ENCODE data around the gene DBF4B. TPM values are rescaled to one million over a fixed set of nuclear protein-coding genes. Genes with fewer than 3 reads are reported as not detected.

Gene DBF4B
- total and polyA plus RNA-seq, 10 of the 15 experiments (the other 5 are each of a cell fraction or from before 2014, with no cell fraction given) = 2.4 to 24.6 (median 16.9) TPM

- ATAC-seq (peak; percentile 21), FAIRE-seq (no peak), DNase-seq (ENCODE audit: low read depth, low spot score) (no peak)
- Histone ChIP-seq H3K27me3 (replicated peaks in 1 of 2; ENCODE audit: control insufficient read depth in 2 of 2, insufficient read depth in 2 of 2, low read length in 1 of 2) (no peaks in the 10 kb centered on the region; a peak in 1 of 4 replicates), H3K4me1 (ENCODE audit: control insufficient read depth, insufficient read depth, low read length) (peaks cover 6% of the 10 kb centered on the region; the same call in 1 of the 2 replicates), H3K4me2 (ENCODE audit: control insufficient read depth, insufficient read depth) (peak overlapping the region; percentile 56), H3K9ac (ENCODE audit: control insufficient read depth, insufficient read depth, low read length) (no peak overlapping the region), H3K9me3 (replicated peaks; ENCODE audit: control insufficient read depth, insufficient read depth, low read length) (no peaks in the 10 kb centered on the region), H3K27ac (ENCODE audit: control insufficient read depth, insufficient read depth) (no peak overlapping the region), H4K20me1 (ENCODE audit: control insufficient read depth, insufficient read depth) (no peaks in the 10 kb centered on the region; the same call in 1 of the 2 replicates), H3K36me3 (ENCODE audit: control insufficient read depth in 2 of 2, insufficient read depth in 2 of 2, low read length in 1 of 2) (no peaks in the 10 kb centered on the region), H3K4me3 (peak overlapping the region; percentile 76; the same call in 1 of the 2 replicates), H3K79me2 (ENCODE audit: control insufficient read depth, insufficient read depth, low read length) (no peaks in the 10 kb centered on the region), H2AFZ (ENCODE audit: control insufficient read depth, low read depth, low read length) (peak overlapping the region; percentile 73)
- 17% methylated on average over 31 of the region's 43 CpGs for whole genome bisulfite sequencing (ENCODE audit: insufficient coverage, insufficient replicate concordance, low lambda C conversion rate, missing lambda C conversion rate)
- TF ChIP-seq WRNIP1 (IDR thresholded peaks at IDR 0.05; ENCODE audit: borderline replicate concordance, low read depth, low read length) = no peak
- TF ChIP-seq POLR2AphosphoS5 (IDR thresholded peaks at IDR 0.05; ENCODE audit: low read length) = no peak
- no peak for TF ChIP-seq PKNOX1 (IDR thresholded peaks at IDR 0.05)
- no peak for TF ChIP-seq RAD21 (IDR thresholded peaks at IDR 0.05; ENCODE audit: insufficient read depth, low read depth, low read length)
- no peak for TF ChIP-seq IKZF1 (conservative IDR thresholded peaks at IDR 0.05)
- no peak for TF ChIP-seq MXI1 (IDR thresholded peaks at IDR 0.05; ENCODE audit: low read depth, low read length)
- no peak for TF ChIP-seq JUND (IDR thresholded peaks at IDR 0.05; ENCODE audit: low read depth, low read length)
- TF ChIP-seq EED (IDR thresholded peaks at IDR 0.05; ENCODE audit: low read depth) = no peak
- TF ChIP-seq MYB (IDR thresholded peaks at IDR 0.05; ENCODE audit: borderline replicate concordance, low read depth, low read length) = no peak
- TF ChIP-seq CHD4 (IDR thresholded peaks at IDR 0.05) = no peak
- no peak for TF ChIP-seq BCL11A (IDR thresholded peaks at IDR 0.05; ENCODE audit: low read depth, low read length)
- TF ChIP-seq PRDM15 (CRISPR knock-in tag; IDR thresholded peaks at IDR 0.05) = no peak
- no peak for TF ChIP-seq CBX5 (IDR thresholded peaks at IDR 0.05; ENCODE audit: low read depth)
- TF ChIP-seq SPI1 (IDR thresholded peaks at IDR 0.05; ENCODE audit: borderline replicate concordance, insufficient read depth, low read depth, low read length) = no peak
- RAD21 ChIA-PET (ENCODE audit: unreplicated experiment) = interaction anchor here (0.6 to 1.0 kb wide), 14 partner anchors 88 to 554 kb away, joined by 3 to 8 read pairs (median 3); partner anchors contain the start of gene ACBD4
- SMC1A ChIA-PET (ENCODE audit: uncharacterized antibody, unreplicated experiment) = interaction anchor here (1.0 to 3.3 kb wide), 5 partner anchors 59 to 359 kb away, joined by 3 to 19 read pairs (median 5); partner anchors contain the start of gene ACBD4
- POLR2A ChIA-PET = interaction anchor here (0.7 kb wide), 2 partner anchors 179 to 375 kb away, joined by 3 to 7 read pairs; no protein-coding TSS in a partner anchor
- intact Hi-C loops (cut with micrococcal nuclease; ENCODE audit: unreplicated experiment) (loop anchor here (1.0 to 10.0 kb wide), 4 partner anchors 89 to 357 kb away; partner anchors contain the start of gene PLCD3), in situ Hi-C loops (cut with MboI) (loop anchor here (10.0 kb wide), 1 partner anchor 349 kb away; no protein-coding TSS in a partner anchor)
- CTCF ChIA-PET = interaction anchor here (0.6 to 12.1 kb wide), 20 partner anchors 11 to 376 kb away, joined by 3 to 175 read pairs (median 4); partner anchors contain the start of genes ACBD4 and PLCD3
- BruUV-seq (replicated peaks) = no TSS peak
These were observed 67.6 kb downstream of the DBF4B start for GRCh38 chr17:44775838-44776621.

Data from GM12878 (cell line).